Body of pancreas (tissue), 4 donors: ENCODE measurements around the gene FGF2. TPM values are rescaled to one million over a fixed set of nuclear protein-coding genes. Genes with fewer than 3 reads are reported as not detected.
A peak's percentile ranks its signal among the peaks of the same experiment; 100 is the strongest.

Experiments used
- ATAC-seq: fragments of 150-250 bp; one replicate; pipeline ENCODE4 v1.9.1; 2016
- DNase-seq, 4 donors: peaks; one replicate each; pipeline ENCODE4 v3.0.0-alpha.2; 2019
- H3K27ac ChIP-seq, 4 donors: fragments of 200-600 bp; sonication (generic); 1 replicate in 3 of 4; 2 replicates in 1 of 4; pipeline versions ENCODE4 v1.5.1 to v1.6.1; 2016 to 2019; ENCODE audit warnings: mild to moderate bottlenecking in 1 of 4, mixed read lengths in 1 of 4, moderate library complexity in 1 of 4
- H3K27me3 ChIP-seq, 2 donors: fragments of 200-600 bp; sonication (generic); one replicate each; pipeline ENCODE4 v1.6.0; 2016; ENCODE audit warnings: mild to moderate bottlenecking in 1 of 2
- H3K36me3 ChIP-seq, 2 donors: fragments of 200-600 bp; sonication (generic); replicated peaks in 1 of 2; 2 replicates each; pipeline ENCODE4 v1.5.1; 2016; ENCODE audit warnings: low read depth in 2 of 2; ENCODE audit not compliant: insufficient read depth in 1 of 2
- H3K4me1 ChIP-seq: fragments of 200-600 bp; sonication (generic); one replicate; pipeline ENCODE4 v1.6.0; 2016
- H3K4me3 ChIP-seq, 2 donors: fragments of 200-600 bp; sonication (generic); 1 replicate in 1 of 2; 2 replicates in 1 of 2; pipeline ENCODE4 v1.5.1; 2016 to 2019
- H3K9me3 ChIP-seq, 3 donors: fragments of 200-600 bp; sonication (generic); 1 replicate in 2 of 3; 2 replicates in 1 of 3; pipeline ENCODE4 v1.5.1; 2016
- POLR2A ChIP-seq, 3 donors: fragments of 450-650 bp; IDR thresholded peaks; one replicate each; pipeline ENCODE4 v1.6.1; 2016; ENCODE audit warnings: antibody characterized with exemption in 3 of 3, mild to moderate bottlenecking in 2 of 3
- WGBS, 2 donors: methylation state at CpG; one replicate each; pipeline ENCODE4 v1.1.5; 2017; 5-methylcytosine and 5-hydroxymethylcytosine counted together
- intact Hi-C: fragments of 100-400 bp; cut with DNase I; formaldehyde crosslinking; loops from one replicate; pipeline ENCODE4 v1.15.1; 2023
- total RNA-seq, 2 donors: library from RNA; depleted of rRNA; stranded (reverse); fragments of >200 nt; gene quantifications; one replicate each; pipeline ENCODE4 v1.1.0, GENCODE V29; 2016
- TF ChIP-seq, protein P1 (sequence below), 7 experiments: fragments of 450-650 bp in 4 of 7; fragments of 200-600 bp in 3 of 7; sonication (generic) in 3 of 7; IDR thresholded peaks; one replicate each; pipeline ENCODE4 v1.5.1; 2016 to 2019; ENCODE audit warnings: antibody characterized with exemption in 7 of 7

The FGF2 gene
- total RNA-seq, 2 donors from 2014 or later = 1.8 to 2.3 TPM

DNA sequence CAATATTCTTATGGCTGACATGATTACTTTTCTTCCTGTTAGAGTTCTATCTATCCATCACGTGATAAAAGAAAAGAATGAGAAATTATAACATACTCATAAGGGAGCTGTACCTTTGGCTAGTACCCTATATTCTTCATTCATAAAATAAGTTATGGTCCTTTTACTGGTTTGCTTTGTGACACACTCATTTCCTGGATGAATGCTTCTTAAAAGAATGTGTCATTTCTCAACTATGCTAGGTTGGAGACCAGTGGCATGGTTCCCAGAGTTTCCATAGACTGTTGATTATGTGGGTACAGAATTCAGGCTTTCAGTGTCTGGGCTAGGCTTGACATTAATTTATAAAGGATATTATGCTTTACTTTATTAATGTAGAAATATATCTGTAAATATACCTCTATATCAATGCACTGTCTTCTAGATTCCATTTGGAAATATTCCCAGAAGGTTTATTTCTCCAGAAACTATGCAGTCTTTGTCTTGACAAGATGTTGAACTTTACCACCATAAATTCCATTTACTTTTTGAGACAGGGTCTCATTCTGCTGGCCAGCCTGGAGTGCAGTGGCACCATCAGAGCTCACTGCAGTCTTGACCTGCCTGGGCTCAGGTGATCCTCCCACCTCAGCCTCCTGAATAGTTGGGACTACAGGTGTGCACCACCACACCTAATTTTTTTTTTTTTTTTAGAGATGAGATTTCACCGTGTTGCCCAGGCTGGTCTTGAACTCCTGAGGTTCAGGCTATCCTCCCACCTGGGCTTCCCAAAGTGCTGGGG, 71.9 kb downstream of the FGF2 start:
- ATAC-seq (no peak), DNase-seq (peak in 1 of 4 donors; percentile 8)
- Histone ChIP-seq H3K27ac (no peak overlapping the region), H3K27me3 (no peaks in the 10 kb centered on the region), H3K36me3 (no peaks in the 10 kb centered on the region), H3K4me3 (no peak overlapping the region), H3K9me3 (no peaks in the 10 kb centered on the region), H3K4me1 (no peaks in the 10 kb centered on the region)
- WGBS, 2 donors = 86 to 93% methylated on average over 2 of the region's 2 CpGs
- intact Hi-C loops = no loop called here
- TF ChIP-seq POLR2A (IDR thresholded peaks at IDR 0.05) = no peak
- TF ChIP-seq, protein P1, sequence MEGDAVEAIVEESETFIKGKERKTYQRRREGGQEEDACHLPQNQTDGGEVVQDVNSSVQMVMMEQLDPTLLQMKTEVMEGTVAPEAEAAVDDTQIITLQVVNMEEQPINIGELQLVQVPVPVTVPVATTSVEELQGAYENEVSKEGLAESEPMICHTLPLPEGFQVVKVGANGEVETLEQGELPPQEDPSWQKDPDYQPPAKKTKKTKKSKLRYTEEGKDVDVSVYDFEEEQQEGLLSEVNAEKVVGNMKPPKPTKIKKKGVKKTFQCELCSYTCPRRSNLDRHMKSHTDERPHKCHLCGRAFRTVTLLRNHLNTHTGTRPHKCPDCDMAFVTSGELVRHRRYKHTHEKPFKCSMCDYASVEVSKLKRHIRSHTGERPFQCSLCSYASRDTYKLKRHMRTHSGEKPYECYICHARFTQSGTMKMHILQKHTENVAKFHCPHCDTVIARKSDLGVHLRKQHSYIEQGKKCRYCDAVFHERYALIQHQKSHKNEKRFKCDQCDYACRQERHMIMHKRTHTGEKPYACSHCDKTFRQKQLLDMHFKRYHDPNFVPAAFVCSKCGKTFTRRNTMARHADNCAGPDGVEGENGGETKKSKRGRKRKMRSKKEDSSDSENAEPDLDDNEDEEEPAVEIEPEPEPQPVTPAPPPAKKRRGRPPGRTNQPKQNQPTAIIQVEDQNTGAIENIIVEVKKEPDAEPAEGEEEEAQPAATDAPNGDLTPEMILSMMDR (IDR thresholded peaks at IDR 0.05) = no peak

DNA sequence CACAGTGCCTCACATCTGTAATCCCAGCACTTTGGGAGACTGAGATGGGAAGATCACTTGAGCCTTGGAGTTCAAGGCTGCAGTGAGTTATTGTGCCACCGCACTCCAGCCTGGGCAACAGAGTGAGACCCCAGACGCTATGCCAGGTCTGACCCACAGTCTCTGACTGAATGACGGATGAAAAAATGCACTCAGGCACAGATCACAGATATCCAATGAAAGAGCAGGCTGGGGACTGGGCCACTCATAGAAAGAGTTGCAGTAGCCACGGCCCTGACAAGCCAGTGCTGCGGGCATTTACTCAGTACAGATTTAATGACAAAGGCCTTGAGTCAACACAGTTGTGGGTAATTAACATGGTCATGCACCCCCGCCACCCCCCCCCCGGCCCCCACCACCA, 73.1 kb downstream of the FGF2 start:
- no peaks in the 10 kb centered on the region for H3K4me1 ChIP-seq
- DNase-seq = no peak
- 95 to 96% methylated on average over 5 to 7 of the region's 7 CpGs for WGBS, 2 donors
- no peaks in the 10 kb centered on the region for H3K36me3 ChIP-seq
- no peak overlapping the region for H3K27ac ChIP-seq
- H3K4me3 ChIP-seq = no peak overlapping the region
- H3K27me3 ChIP-seq = no peaks in the 10 kb centered on the region
- intact Hi-C loops = no loop called here
- TF ChIP-seq, protein P1 (IDR thresholded peaks at IDR 0.05) = no peak
- no peak for TF ChIP-seq POLR2A (IDR thresholded peaks at IDR 0.05)
- H3K9me3 ChIP-seq = no peaks in the 10 kb centered on the region
- no peak for ATAC-seq

DNA sequence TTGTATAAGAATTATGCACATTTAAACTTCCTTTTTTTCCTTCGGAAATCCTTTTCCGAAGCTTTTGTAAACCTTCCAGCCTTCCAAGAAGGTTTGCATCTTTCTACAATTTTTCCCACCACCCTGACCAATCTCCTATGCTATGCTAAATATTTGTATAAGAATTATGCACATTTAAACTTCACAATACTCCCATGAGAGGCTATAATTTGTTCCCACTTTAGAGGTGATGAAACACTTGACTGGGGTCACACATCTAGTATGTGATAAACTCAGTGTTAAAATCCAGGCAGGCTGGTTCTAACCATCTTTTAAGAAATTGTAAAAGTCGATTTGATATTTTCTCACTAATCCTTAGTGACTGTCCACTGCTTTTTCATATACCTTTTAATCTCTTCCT, 73.7 kb downstream of the FGF2 start:
- H3K4me3 ChIP-seq = no peak overlapping the region
- H3K9me3 ChIP-seq = no peaks in the 10 kb centered on the region
- no peaks in the 10 kb centered on the region for H3K27me3 ChIP-seq
- H3K27ac ChIP-seq = no peak overlapping the region
- TF ChIP-seq, protein P1 (IDR thresholded peaks at IDR 0.05) = no peak
- TF ChIP-seq POLR2A (IDR thresholded peaks at IDR 0.05) = no peak
- no peak for DNase-seq
- WGBS, 2 donors = 83 to 94% methylated on average over 3 of the region's 3 CpGs
- H3K4me1 ChIP-seq = no peaks in the 10 kb centered on the region
- H3K36me3 ChIP-seq = no peaks in the 10 kb centered on the region
- ATAC-seq = no peak
- intact Hi-C loops = no loop called here

DNA sequence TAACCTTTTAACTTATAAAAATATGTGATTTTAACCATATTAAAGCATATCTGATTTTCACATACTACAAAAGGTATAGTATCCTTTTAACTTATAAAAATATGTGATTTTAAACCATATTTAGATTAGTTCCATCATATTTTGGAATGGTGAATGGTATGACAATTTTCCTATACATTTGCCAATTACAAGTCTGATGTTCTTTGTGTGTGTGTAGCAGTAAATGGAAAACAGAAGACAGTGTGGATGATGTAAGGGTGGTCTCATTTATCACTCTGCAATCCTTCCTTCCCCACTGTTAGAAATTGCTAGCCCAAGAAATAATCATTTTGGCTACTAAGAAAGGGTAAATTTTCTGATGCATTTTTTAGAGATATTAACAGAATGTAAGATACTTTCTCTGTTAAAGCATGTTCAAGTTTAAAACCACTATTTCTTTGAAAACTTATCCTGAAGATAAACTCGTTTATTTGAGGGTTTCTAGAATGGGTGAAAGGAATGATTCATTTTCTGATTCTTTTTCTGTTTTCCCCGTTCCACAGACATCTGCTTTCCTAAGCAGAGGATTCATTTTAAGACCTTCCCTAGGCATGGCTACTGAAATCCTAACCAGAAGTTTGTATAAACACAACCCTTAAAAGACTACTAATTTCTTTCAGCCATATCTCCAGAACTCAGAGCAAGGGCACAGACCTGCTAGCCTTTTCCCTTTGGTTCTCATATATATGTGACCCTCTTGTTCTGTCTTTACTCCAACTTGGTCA, 74.8 kb downstream of the FGF2 start:
- Histone ChIP-seq H3K4me1 (no peaks in the 10 kb centered on the region), H3K9me3 (no peaks in the 10 kb centered on the region), H3K27ac (no peak overlapping the region), H3K4me3 (no peak overlapping the region), H3K36me3 (no peaks in the 10 kb centered on the region), H3K27me3 (no peaks in the 10 kb centered on the region)
- TF ChIP-seq, protein P1 (IDR thresholded peaks at IDR 0.05) = no peak
- no peak for TF ChIP-seq POLR2A (IDR thresholded peaks at IDR 0.05)
- WGBS, 2 donors = 66 to 70% methylated on average over 2 of the region's 2 CpGs
- ATAC-seq (no peak), DNase-seq (no peak)
- intact Hi-C loops = no loop called here
